Aorta (tissue), 5 donors: Measurements from ENCODE around the gene RNU7-1. TPM values are rescaled to one million over a fixed set of nuclear protein-coding genes. Genes with fewer than 3 reads are reported as not detected.

Source experiments
- ATAC-seq: fragments of 200-7000 bp; cut with Tn5 transposase; one replicate; pipeline ENCODE4 v1.9.1; 2022; ENCODE audit warnings: moderate library complexity; ENCODE audit not compliant: low FRiP score
- DNase-seq, 2 donors: peaks; one replicate each; pipeline ENCODE4 v3.0.0-alpha.2; 2020
- H3K27ac ChIP-seq, 2 donors: one replicate each; pipeline ENCODE4 v1.5.1; 2013; ENCODE audit warnings: low read length in 2 of 2, mild to moderate bottlenecking in 2 of 2, moderate library complexity in 2 of 2, control low read depth in 1 of 2, inconsistent platforms in 1 of 2, low read depth in 1 of 2
- H3K27me3 ChIP-seq, 2 donors: one replicate each; pipeline ENCODE4 v1.6.1; 2013; ENCODE audit warnings: control low read depth in 1 of 2, low read length in 1 of 2, mild to moderate bottlenecking in 1 of 2, moderate library complexity in 1 of 2; ENCODE audit not compliant: insufficient read depth in 2 of 2, control insufficient read depth in 1 of 2
- H3K36me3 ChIP-seq, 2 donors: one replicate each; pipeline ENCODE4 v1.6.1; 2013; ENCODE audit warnings: control low read depth in 1 of 2, low read length in 1 of 2, mild to moderate bottlenecking in 1 of 2; ENCODE audit not compliant: insufficient read depth in 2 of 2, control insufficient read depth in 1 of 2
- H3K4me1 ChIP-seq, 2 donors: one replicate each; pipeline ENCODE4 v1.6.1; 2013; ENCODE audit warnings: low read length in 2 of 2, control low read depth in 1 of 2, mild to moderate bottlenecking in 1 of 2, moderate library complexity in 1 of 2; ENCODE audit not compliant: insufficient read depth in 2 of 2, control insufficient read depth in 1 of 2
- H3K4me3 ChIP-seq, 2 donors: one replicate each; pipeline ENCODE4 v1.5.1; 2013; ENCODE audit warnings: low read length in 2 of 2, control low read depth in 1 of 2, mild to moderate bottlenecking in 1 of 2
- H3K9me3 ChIP-seq: one replicate; pipeline ENCODE4 v1.6.1; 2013; ENCODE audit warnings: mild to moderate bottlenecking, low read length; ENCODE audit not compliant: control insufficient read depth
- WGBS, 2 donors: extraction: QIAGEN DNeasy Blood & Tissue Kit; methylation state at CpG; one replicate each; pipeline ENCODE4 v1.1.7; 2013; 5-methylcytosine and 5-hydroxymethylcytosine counted together
- intact Hi-C, 2 donors: fragments of 100-400 bp; cut with DNase I; formaldehyde crosslinking; loops; one replicate each; pipeline versions ENCODE4 v1.14.2 to v1.15.0; 2022
- microRNA-seq, 2 donors: library from miRNA; unstranded; fragments of <30 nt; microRNA quantifications; one replicate each; pipeline ENCODE4 v1.2.0, GENCODE V29; 2020
- polyA plus RNA-seq, 2 donors: library from polyadenylated mRNA; stranded (reverse); fragments of 200-250 nt; gene quantifications; one replicate each; pipeline ENCODE4 v1.2.3, GENCODE V29; 2013
- total RNA-seq, 2 donors: library from RNA; stranded (reverse); fragmentation: NEBNext Ultra II Directional; extraction: Animal tissue kit (Norgen Biotek cat#: 25700); gene quantifications; one replicate each; pipeline ENCODE4 v1.2.1, GENCODE V29; 2021
- donor health status: healthy with polysubstance abuse.
- donor health status: Bipolar disorder and iron deficiency.
- donor health status: DM: no; HTN: no; CAD: no.
- donor health status: DM: no; HTN: no; CAD: no.
- donor health status: DM: yes; HTN: yes; CAD: no.

Gene RNU7-1
- total and polyA plus RNA-seq, 4 donors, result not detected

DNA sequence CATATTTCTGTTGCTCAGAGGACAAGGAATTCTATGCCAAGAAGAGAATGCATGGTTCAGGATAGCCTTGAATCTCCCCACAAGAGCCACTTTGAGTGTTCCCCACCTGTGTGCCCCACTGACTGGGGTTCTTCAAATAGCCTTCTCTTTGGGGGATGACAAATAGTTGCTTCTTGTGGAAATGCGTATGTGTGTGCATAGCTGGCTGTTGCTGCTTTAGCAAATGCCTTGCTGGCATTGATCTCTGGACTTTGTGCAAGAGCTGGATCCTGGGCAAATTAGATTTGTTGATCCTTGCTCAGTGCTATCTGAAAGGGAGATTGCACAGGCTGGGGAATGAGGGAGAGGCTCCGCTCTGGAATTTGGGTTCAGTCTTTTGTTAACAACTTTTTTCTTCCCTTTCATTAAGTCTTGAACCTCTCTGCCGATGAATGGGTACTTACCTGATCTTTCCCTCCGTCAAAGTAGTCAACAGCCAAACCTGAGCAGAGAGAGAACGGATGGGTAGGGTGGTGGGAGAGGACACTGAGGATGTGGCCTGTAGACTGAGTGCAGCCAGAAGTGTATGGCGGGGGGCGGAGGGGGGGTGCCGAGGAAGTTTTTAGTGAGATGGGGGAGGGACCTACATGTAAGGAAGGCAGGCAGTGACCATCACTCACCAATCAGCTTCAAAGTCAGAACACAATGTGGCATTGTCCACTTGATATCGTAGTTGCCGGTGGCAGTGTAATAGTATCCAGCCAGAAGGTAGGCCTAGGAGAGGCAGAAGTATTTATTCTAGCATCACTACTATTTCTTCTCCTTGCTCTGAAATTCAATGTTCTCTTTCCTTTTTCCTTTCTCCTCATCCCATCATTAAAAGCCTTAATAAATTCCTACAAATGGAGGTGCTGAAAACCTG lies 37.8 kb downstream of the RNU7-1 start:
- H3K4me3 ChIP-seq, result no peak overlapping the region
- H3K27me3 ChIP-seq, result no peaks in the 10 kb centered on the region
- H3K4me1 ChIP-seq, result no peaks in the 10 kb centered on the region
- no peak for ATAC-seq
- WGBS, 2 donors, result 85 to 94% methylated on average over 10 of the region's 10 CpGs
- H3K27ac ChIP-seq, result no peak overlapping the region
- no peaks in the 10 kb centered on the region for H3K9me3 ChIP-seq
- no peak for DNase-seq
- intact Hi-C loops, result no loop called here
- H3K36me3 ChIP-seq, result peaks cover 0 to 6% of the 10 kb centered on the region in 2 donors

DNA sequence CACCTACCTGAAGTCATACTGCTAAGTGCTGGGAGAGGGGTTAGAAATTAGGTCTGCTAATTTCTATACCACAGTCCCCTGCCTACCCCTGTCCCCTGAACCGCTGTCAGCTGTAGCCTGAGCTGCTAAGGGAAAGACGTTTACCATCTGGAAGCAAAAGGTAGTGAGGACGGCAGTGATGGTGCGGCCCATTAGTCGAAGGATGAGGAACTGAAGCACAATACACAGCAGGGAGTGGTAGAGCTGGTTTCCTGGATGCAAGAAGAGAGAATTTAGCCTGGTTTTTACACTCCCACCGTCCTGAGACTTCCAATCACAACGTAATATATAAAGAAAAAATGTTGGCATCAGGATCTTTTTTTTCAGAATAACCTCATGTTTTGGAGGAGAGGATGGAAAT lies 38.9 kb downstream of the RNU7-1 start:
- no peak overlapping the region for H3K27ac ChIP-seq
- no peaks in the 10 kb centered on the region for H3K4me1 ChIP-seq
- intact Hi-C loops, result no loop called here
- no peak overlapping the region for H3K4me3 ChIP-seq
- H3K9me3 ChIP-seq, result no peaks in the 10 kb centered on the region
- H3K27me3 ChIP-seq, result no peaks in the 10 kb centered on the region
- 84 to 88% methylated on average over 7 of the region's 7 CpGs for WGBS, 2 donors
- peaks cover 0 to 6% of the 10 kb centered on the region in 2 donors for H3K36me3 ChIP-seq
- DNase-seq, result no peak
- ATAC-seq, result no peak

DNA sequence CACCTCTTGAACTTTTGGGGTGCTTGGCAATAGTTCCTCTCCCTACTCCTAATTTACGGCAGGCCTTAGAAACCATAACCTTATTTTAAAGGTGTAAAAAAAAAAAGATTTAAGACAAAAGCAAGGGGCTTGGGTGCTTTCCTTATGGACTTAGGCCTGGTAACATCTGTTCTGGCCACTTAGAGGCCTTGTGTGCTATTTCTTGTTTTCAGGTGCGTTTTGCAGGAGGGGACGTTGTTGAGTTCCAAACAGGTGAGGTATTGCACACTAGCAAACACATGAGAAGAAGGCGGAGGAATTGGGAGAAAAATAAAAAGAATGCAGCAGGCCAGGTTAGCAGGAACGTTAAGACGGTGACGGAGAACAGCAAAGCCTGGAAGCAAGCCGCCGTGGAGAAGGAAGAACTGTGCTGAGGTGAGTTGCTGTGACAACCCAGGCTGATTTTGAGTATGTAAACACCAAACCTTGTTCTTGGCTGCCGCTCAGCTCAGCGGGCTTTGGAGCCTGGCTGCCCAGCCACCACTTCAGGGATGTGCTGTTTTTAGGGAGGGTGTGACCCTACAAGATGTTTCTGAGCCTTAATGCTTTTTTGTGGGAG lies 44.4 kb downstream of the RNU7-1 start:
- Histone ChIP-seq H3K4me1 (no peaks in the 10 kb centered on the region), H3K27me3 (no peaks in the 10 kb centered on the region), H3K9me3 (no peaks in the 10 kb centered on the region), H3K36me3 (peaks cover 2 to 4% of the 10 kb centered on the region in 2 donors), H3K27ac (no peak overlapping the region), H3K4me3 (no peak overlapping the region)
- WGBS, 2 donors, result 86% methylated on average over 11 of the region's 11 CpGs
- DNase-seq, result no peak
- intact Hi-C loops, result no loop called here
- no peak for ATAC-seq

Small RNA genes lying within 50 kb of the gene (microRNA-seq; reads per million reads assigned to microRNA genes)
- gene MIR141 (2.4 to 8.0 reads per million in 2 donors), gene MIR200C (38.8 to 59.6 reads per million in 2 donors)

Other genes with a start within 250 kb of the RNU7-1 start
- gene PIANP, start 243.0 kb upstream of the RNU7-1 start, total RNA-seq, result 10 to 100 TPM in 1 of 2 donors, 1 to 10 TPM in 1; 1.2 to 10.7 TPM
- 1 to 10 TPM; 4.3 to 7.5 TPM for gene PIANP, start 243.0 kb upstream of the RNU7-1 start, polyA plus RNA-seq
- gene COPS7A, start 219.8 kb upstream of the RNU7-1 start, total RNA-seq, result 10 to 100 TPM; 47.0 to 50.1 TPM
- 10 to 100 TPM; 43.8 to 70.5 TPM for gene COPS7A, start 219.8 kb upstream of the RNU7-1 start, polyA plus RNA-seq
- 100 to 1,000 TPM; 110 to 144 TPM for gene MLF2, start 190.7 kb upstream of the RNU7-1 start, total RNA-seq
- 100 to 1,000 TPM; 134 to 141 TPM for gene MLF2, start 190.7 kb upstream of the RNU7-1 start, polyA plus RNA-seq
- gene PTMS, start 177.5 kb upstream of the RNU7-1 start, total RNA-seq, result 100 to 1,000 TPM; 358 to 396 TPM
- 100 to 1,000 TPM; 549 to 584 TPM for gene PTMS, start 177.5 kb upstream of the RNU7-1 start, polyA plus RNA-seq
- gene LAG3, start 171.3 kb upstream of the RNU7-1 start, total RNA-seq, result 1 to 10 TPM; 1.2 to 1.8 TPM
- gene LAG3, start 171.3 kb upstream of the RNU7-1 start, polyA plus RNA-seq, result 1 to 10 TPM in 1 of 2 donors, under 1 TPM in 1; 0.25 to 2.4 TPM
- gene CD4, start 154.3 kb upstream of the RNU7-1 start, total RNA-seq, result 10 to 100 TPM; 20.1 to 40.6 TPM
- gene CD4, start 154.3 kb upstream of the RNU7-1 start, polyA plus RNA-seq, result 10 to 100 TPM in 1 of 2 donors, 1 to 10 TPM in 1; 2.1 to 14.3 TPM
- gene GPR162, start 122.0 kb upstream of the RNU7-1 start, total RNA-seq, result 10 to 100 TPM in 1 of 2 donors, 1 to 10 TPM in 1; 4.4 to 16.6 TPM
- gene GPR162, start 122.0 kb upstream of the RNU7-1 start, polyA plus RNA-seq, result 10 to 100 TPM in 1 of 2 donors, 1 to 10 TPM in 1; 6.0 to 17.2 TPM
- 10 to 100 TPM; 43.5 to 66.3 TPM for gene P3H3, start 115.4 kb upstream of the RNU7-1 start, total RNA-seq
- 10 to 100 TPM; 23.4 to 93.3 TPM for gene P3H3, start 115.4 kb upstream of the RNU7-1 start, polyA plus RNA-seq
- 10 to 100 TPM in 1 of 2 donors, 1 to 10 TPM in 1; 8.2 to 13.7 TPM for gene GNB3, start 102.9 kb upstream of the RNU7-1 start, total RNA-seq
- 10 to 100 TPM in 1 of 2 donors, 1 to 10 TPM in 1; 6.0 to 32.9 TPM for gene GNB3, start 102.9 kb upstream of the RNU7-1 start, polyA plus RNA-seq
- gene CDCA3, start 92.5 kb upstream of the RNU7-1 start, total RNA-seq, result 1 to 10 TPM in 1 of 2 donors, under 1 TPM in 1; 0.42 to 2.1 TPM
- 10 to 100 TPM in 1 of 2 donors, 1 to 10 TPM in 1; 3.6 to 12.6 TPM for gene CDCA3, start 92.5 kb upstream of the RNU7-1 start, polyA plus RNA-seq
- 10 to 100 TPM; 59.5 to 64.6 TPM for gene USP5, start 91.7 kb upstream of the RNU7-1 start, total RNA-seq
- gene USP5, start 91.7 kb upstream of the RNU7-1 start, polyA plus RNA-seq, result 10 to 100 TPM; 26.7 to 47.0 TPM
- 100 to 1,000 TPM; 317 TPM for gene TPI1, start 76.3 kb upstream of the RNU7-1 start, total RNA-seq
- gene TPI1, start 76.3 kb upstream of the RNU7-1 start, polyA plus RNA-seq, result 100 to 1,000 TPM; 310 to 314 TPM
- gene SPSB2, start 70.5 kb upstream of the RNU7-1 start, total RNA-seq, result 10 to 100 TPM in 1 of 2 donors, 1 to 10 TPM in 1; 4.2 to 10.2 TPM
- gene SPSB2, start 70.5 kb upstream of the RNU7-1 start, polyA plus RNA-seq, result 10 to 100 TPM; 11.1 to 14.3 TPM
- gene LRRC23, start 39.0 kb upstream of the RNU7-1 start, total RNA-seq, result 10 to 100 TPM in 1 of 2 donors, 1 to 10 TPM in 1; 5.3 to 11.2 TPM
- 10 to 100 TPM; 16.8 to 20.8 TPM for gene LRRC23, start 39.0 kb upstream of the RNU7-1 start, polyA plus RNA-seq
- gene ENO2, start 29.2 kb upstream of the RNU7-1 start, total RNA-seq, result 10 to 100 TPM; 59.0 to 79.5 TPM
- 100 to 1,000 TPM in 1 of 2 donors, 10 to 100 TPM in 1; 14.7 to 116 TPM for gene ENO2, start 29.2 kb upstream of the RNU7-1 start, polyA plus RNA-seq
- gene ATN1, start 15.9 kb upstream of the RNU7-1 start, total RNA-seq, result 100 to 1,000 TPM; 138 to 146 TPM
- gene ATN1, start 15.9 kb upstream of the RNU7-1 start, polyA plus RNA-seq, result 100 to 1,000 TPM in 1 of 2 donors, 10 to 100 TPM in 1; 22.7 to 149 TPM
- 100 to 1,000 TPM; 197 to 233 TPM for gene C12orf57, start 206 bp downstream of the RNU7-1 start, total RNA-seq
- gene C12orf57, start 206 bp downstream of the RNU7-1 start, polyA plus RNA-seq, result 1,000 to 10,000 TPM in 1 of 2 donors, 100 to 1,000 TPM in 1; 849 to 1,017 TPM
- 10 to 100 TPM; 29.8 to 42.3 TPM for gene PTPN6, start 7.5 kb downstream of the RNU7-1 start, total RNA-seq
- 10 to 100 TPM; 10.1 to 25.7 TPM for gene PTPN6, start 7.5 kb downstream of the RNU7-1 start, polyA plus RNA-seq
- 100 to 1,000 TPM in 1 of 2 donors, 10 to 100 TPM in 1; 97.9 to 117 TPM for gene PHB2, start 26.8 kb downstream of the RNU7-1 start, total RNA-seq
- gene PHB2, start 26.8 kb downstream of the RNU7-1 start, polyA plus RNA-seq, result 100 to 1,000 TPM; 105 to 139 TPM
- gene EMG1, start 27.1 kb downstream of the RNU7-1 start, total RNA-seq, result 10 to 100 TPM; 30.2 to 31.6 TPM
- gene EMG1, start 27.1 kb downstream of the RNU7-1 start, polyA plus RNA-seq, result 10 to 100 TPM; 15.4 to 24.4 TPM
- gene LPCAT3, start 74.7 kb downstream of the RNU7-1 start, total RNA-seq, result 10 to 100 TPM; 28.8 to 33.2 TPM
- 10 to 100 TPM; 10.1 to 27.3 TPM for gene LPCAT3, start 74.7 kb downstream of the RNU7-1 start, polyA plus RNA-seq
- 1,000 to 10,000 TPM in 1 of 2 donors, 100 to 1,000 TPM in 1; 490 to 1,087 TPM for gene C1S, start 116.9 kb downstream of the RNU7-1 start, total RNA-seq
- 100 to 1,000 TPM; 141 to 687 TPM for gene C1S, start 116.9 kb downstream of the RNU7-1 start, polyA plus RNA-seq
- gene C1R, start 148.6 kb downstream of the RNU7-1 start, total RNA-seq, result 1,000 to 10,000 TPM in 1 of 2 donors, 100 to 1,000 TPM in 1; 769 to 1,570 TPM
- gene C1R, start 148.6 kb downstream of the RNU7-1 start, polyA plus RNA-seq, result 1,000 to 10,000 TPM in 1 of 2 donors, 100 to 1,000 TPM in 1; 148 to 1,159 TPM
- 100 to 1,000 TPM in 1 of 2 donors, 10 to 100 TPM in 1; 82.0 to 139 TPM for gene C1RL, start 165.4 kb downstream of the RNU7-1 start, total RNA-seq
- gene C1RL, start 165.4 kb downstream of the RNU7-1 start, polyA plus RNA-seq, result 10 to 100 TPM; 14.5 to 85.1 TPM
- gene RBP5, start 185.1 kb downstream of the RNU7-1 start, total RNA-seq, result 10 to 100 TPM in 1 of 2 donors, 1 to 10 TPM in 1; 6.3 to 13.4 TPM
- 1 to 10 TPM in 1 of 2 donors, not detected in 1; 1.1 TPM for gene RBP5, start 185.1 kb downstream of the RNU7-1 start, polyA plus RNA-seq
- gene CLSTN3, start 186.6 kb downstream of the RNU7-1 start, total RNA-seq, result 10 to 100 TPM; 34.2 to 77.2 TPM
- 10 to 100 TPM; 12.4 to 15.4 TPM for gene CLSTN3, start 186.6 kb downstream of the RNU7-1 start, polyA plus RNA-seq
- gene PEX5, start 245.9 kb downstream of the RNU7-1 start, total RNA-seq, result 10 to 100 TPM; 37.9 to 45.6 TPM
- 10 to 100 TPM; 25.5 to 29.7 TPM for gene PEX5, start 245.9 kb downstream of the RNU7-1 start, polyA plus RNA-seq